Activated CD8-positive, alpha-beta T cell treated with anti-CD3 and anti-CD28 coated beads for 36 hours (primary cell): ENCODE results near the gene KRTAP10-4. TPM values are rescaled to one million over a fixed set of nuclear protein-coding genes. Genes with fewer than 3 reads are reported as not detected.
"Not testable (repeated sequence)": the region's sequence is repeated elsewhere in the genome, so short reads cannot be mapped to it uniquely, and the experiment has no call there.

ENCODE experiments used
- ATAC-seq: fragments of 200-7000 bp; cut with Tn5 transposase; one replicate; pipeline ENCODE4 v1.10.0; 2021; ENCODE audit warnings: mild to moderate bottlenecking, moderate library complexity
- CTCF ChIA-PET: fragments of 350-600 bp; sonication (Branson Sonifier 250); formaldehyde crosslinking; loops from one replicate; lab custom pipeline; 2021; ENCODE audit warnings: antibody characterized with exemption; lab: Charles Lee
- POLR2A ChIA-PET: fragments of 350-600 bp; sonication (Branson Sonifier 250); formaldehyde crosslinking; loops from one replicate; lab custom pipeline; 2021; ENCODE audit warnings: antibody characterized with exemption; lab: Charles Lee
- DNase-seq: peaks from one replicate; pipeline ENCODE4 v3.0.0-alpha.2; 2020
- H3K27ac Mint-ChIP-seq: one replicate; pipeline ENCODE4 v1.8.0; 2021; ENCODE audit warnings: mild to moderate bottlenecking, mixed read lengths
- H3K27me3 Mint-ChIP-seq: one replicate; pipeline ENCODE4 v1.8.0; 2021; ENCODE audit warnings: mixed read lengths
- H3K36me3 Mint-ChIP-seq: one replicate; pipeline ENCODE4 v1.8.0; 2021; ENCODE audit warnings: low read depth, mixed read lengths
- H3K4me1 Mint-ChIP-seq: one replicate; pipeline ENCODE4 v1.8.0; 2021; ENCODE audit warnings: low read depth, mixed read lengths
- H3K4me3 Mint-ChIP-seq: one replicate; pipeline ENCODE4 v1.8.0; 2021; ENCODE audit warnings: mild to moderate bottlenecking, moderate library complexity, mixed read lengths
- H3K9me3 Mint-ChIP-seq: one replicate; pipeline ENCODE4 v1.8.0; 2021; ENCODE audit warnings: mixed read lengths
- intact Hi-C: fragments of 100-400 bp; cut with micrococcal nuclease; formaldehyde crosslinking; loops from one replicate; pipeline ENCODE4 v1.10.0; 2022
- total RNA-seq, 2 experiments: library from RNA; stranded (reverse); gene quantifications; one replicate each; pipeline ENCODE4 v1.2.3, GENCODE V29; 2021
- TF ChIP-seq, protein P1 (sequence below): fragments of 200-600 bp; IDR thresholded peaks from one replicate; pipeline ENCODE4 v1.8.0; 2022; ENCODE audit warnings: antibody characterized with exemption, mild to moderate bottlenecking

The KRTAP10-4 gene
- total RNA-seq, 2 experiments from 2014 or later: not detected

DNA sequence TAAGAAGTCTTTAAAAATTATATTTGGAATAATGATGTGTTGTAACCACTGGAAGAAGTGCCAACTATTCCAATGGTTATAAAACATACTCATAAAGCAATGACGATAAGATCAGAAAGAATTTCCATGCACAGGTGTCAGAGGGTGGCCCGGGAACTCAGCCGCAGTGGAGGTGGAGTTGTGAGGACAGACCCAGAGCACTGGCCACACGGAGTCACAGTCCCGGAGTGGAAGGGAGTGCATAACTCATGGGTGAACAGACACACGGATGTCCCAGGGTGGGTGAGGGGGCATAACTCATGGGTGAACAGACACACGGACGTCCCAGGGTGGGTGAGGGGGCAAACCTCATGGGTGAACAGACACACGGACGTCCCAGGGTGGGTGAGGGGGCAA is 2.5 kb downstream of the KRTAP10-4 start:
- H3K36me3 Mint-ChIP-seq: peaks cover 9% of the 10 kb centered on the region
- ATAC-seq (no peak), DNase-seq (no peak)
- intact Hi-C loops: no loop called here
- no peak overlapping the region for H3K4me3 Mint-ChIP-seq
- H3K27me3 Mint-ChIP-seq: peaks cover 3% of the 10 kb centered on the region
- TF ChIP-seq, protein P1, sequence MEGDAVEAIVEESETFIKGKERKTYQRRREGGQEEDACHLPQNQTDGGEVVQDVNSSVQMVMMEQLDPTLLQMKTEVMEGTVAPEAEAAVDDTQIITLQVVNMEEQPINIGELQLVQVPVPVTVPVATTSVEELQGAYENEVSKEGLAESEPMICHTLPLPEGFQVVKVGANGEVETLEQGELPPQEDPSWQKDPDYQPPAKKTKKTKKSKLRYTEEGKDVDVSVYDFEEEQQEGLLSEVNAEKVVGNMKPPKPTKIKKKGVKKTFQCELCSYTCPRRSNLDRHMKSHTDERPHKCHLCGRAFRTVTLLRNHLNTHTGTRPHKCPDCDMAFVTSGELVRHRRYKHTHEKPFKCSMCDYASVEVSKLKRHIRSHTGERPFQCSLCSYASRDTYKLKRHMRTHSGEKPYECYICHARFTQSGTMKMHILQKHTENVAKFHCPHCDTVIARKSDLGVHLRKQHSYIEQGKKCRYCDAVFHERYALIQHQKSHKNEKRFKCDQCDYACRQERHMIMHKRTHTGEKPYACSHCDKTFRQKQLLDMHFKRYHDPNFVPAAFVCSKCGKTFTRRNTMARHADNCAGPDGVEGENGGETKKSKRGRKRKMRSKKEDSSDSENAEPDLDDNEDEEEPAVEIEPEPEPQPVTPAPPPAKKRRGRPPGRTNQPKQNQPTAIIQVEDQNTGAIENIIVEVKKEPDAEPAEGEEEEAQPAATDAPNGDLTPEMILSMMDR: no peak
- peaks cover 21% of the 10 kb centered on the region for H3K9me3 Mint-ChIP-seq
- POLR2A ChIA-PET: no interaction called here
- CTCF ChIA-PET: no interaction called here
- no peaks in the 10 kb centered on the region for H3K4me1 Mint-ChIP-seq
- no peak overlapping the region for H3K27ac Mint-ChIP-seq

DNA sequence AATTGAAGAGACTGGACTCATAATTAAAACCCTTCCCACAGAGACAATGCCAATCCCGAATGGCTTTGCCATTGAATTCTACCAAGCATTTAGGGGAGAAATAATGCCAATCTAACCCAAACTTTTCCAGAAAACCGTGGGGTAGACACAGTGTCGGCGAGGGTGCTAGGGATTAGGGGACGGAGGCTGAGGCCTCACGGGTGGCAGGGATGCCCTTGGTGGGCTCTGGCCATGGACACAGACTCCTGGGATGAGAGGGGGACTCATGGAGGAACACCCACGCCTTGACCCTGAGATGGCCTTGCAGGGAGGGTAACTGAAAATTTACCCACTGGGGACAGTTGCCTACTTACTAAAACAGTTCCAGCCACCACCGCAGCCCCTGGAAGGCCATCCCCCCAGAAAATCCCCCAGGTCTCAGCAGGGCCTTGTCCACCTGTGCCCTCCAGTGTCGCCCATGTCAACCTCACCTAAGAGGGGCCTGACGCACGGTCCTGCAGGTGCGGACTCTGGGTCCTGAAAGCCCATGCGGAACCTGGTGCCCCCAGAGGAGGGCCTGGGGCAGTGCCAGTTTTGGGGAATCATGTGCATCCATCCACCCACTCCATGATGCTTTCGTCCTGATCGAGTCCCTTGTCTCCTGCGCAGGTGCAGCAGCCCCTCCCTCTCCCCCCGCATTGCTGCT is 5.0 kb downstream of the KRTAP10-4 start:
- no peak overlapping the region for H3K4me3 Mint-ChIP-seq
- TF ChIP-seq, protein P1: no peak
- intact Hi-C loops: no loop called here
- no peak overlapping the region for H3K27ac Mint-ChIP-seq
- no peak for ATAC-seq
- H3K4me1 Mint-ChIP-seq: no peaks in the 10 kb centered on the region
- CTCF ChIA-PET: interaction anchor here (0.6 kb wide), 1 partner anchor 546 kb away, joined by 3 read pairs; no protein-coding TSS in a partner anchor
- peaks cover 9% of the 10 kb centered on the region for H3K36me3 Mint-ChIP-seq
- no peak for DNase-seq
- H3K27me3 Mint-ChIP-seq: peaks cover 3% of the 10 kb centered on the region
- POLR2A ChIA-PET: no interaction called here
- peaks cover 25% of the 10 kb centered on the region for H3K9me3 Mint-ChIP-seq

DNA sequence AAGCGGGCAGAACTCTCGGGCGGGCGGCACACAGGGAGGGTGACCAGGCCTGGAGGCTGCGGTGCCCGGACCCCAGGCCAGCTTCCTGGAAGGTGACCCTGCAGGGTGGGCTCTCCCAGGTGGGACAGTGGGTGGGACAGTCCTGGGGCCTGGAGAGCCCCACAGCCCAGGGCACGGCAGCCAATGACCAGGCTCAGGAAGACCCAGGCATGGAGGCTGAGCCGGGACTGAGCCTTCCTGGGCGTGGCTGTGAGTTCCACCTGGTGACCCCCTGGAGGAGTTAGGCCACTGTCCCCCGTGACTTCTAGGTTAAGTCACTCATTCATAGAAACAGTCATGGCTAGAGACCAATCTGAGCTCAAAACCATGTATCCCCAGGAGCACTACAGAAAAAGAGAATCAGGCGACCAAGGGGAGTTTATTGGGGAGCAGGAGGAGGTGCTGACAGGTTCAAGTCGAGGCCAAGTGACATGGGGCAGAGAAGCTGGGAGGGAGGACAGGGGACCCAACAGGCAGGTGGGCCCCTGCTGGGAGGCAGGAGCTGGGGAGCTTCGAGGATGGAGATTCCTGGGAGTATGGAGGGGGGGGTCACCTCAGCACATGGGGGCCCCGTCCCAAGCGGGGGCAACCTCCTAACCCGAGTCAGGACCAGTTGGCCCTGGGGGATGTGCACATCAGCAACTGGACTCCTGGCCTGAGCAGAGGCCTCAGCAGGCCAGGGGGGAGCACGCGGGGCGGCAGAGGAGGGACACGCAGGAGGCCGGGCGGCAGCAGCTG is 5.7 kb downstream of the KRTAP10-4 start:
- Mint-ChIP-seq H3K4me1 (peaks cover 6% of the 10 kb centered on the region), H3K27ac (no peak overlapping the region), H3K9me3 (peaks cover 25% of the 10 kb centered on the region), H3K27me3 (peaks cover 3% of the 10 kb centered on the region), H3K36me3 (peaks cover 9% of the 10 kb centered on the region), H3K4me3 (no peak overlapping the region)
- TF ChIP-seq, protein P1: no peak
- intact Hi-C loops: no loop called here
- ChIA-PET CTCF (no interaction called here), POLR2A (no interaction called here)
- DNase-seq (no peak), ATAC-seq (no peak)

DNA sequence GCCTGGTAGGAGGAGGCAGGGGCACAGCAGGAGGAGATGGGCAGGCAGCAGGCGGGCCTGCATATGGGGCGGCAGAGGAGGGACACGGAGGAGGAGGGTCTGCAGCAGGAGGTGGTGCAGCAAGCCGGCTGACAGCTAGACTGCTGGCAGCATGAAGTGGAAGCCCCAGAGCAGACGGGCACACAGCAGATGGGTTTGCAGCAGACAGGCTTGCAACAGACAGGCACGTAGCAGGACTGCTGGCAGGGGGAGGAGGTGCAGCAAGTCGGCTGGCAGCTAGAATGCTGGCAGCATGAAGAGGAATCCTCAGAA is 6.3 kb downstream of the KRTAP10-4 start:
- ATAC-seq: no peak
- TF ChIP-seq, protein P1: no peak
- Mint-ChIP-seq H3K9me3 (peaks cover 25% of the 10 kb centered on the region), H3K36me3 (peaks cover 9% of the 10 kb centered on the region), H3K4me1 (peaks cover 6% of the 10 kb centered on the region), H3K27ac (no peak overlapping the region), H3K27me3 (peaks cover 2% of the 10 kb centered on the region), H3K4me3 (no peak overlapping the region)
- intact Hi-C loops: no loop called here
- ChIA-PET POLR2A (no interaction called here), CTCF (no interaction called here)
- DNase-seq: no peak

DNA sequence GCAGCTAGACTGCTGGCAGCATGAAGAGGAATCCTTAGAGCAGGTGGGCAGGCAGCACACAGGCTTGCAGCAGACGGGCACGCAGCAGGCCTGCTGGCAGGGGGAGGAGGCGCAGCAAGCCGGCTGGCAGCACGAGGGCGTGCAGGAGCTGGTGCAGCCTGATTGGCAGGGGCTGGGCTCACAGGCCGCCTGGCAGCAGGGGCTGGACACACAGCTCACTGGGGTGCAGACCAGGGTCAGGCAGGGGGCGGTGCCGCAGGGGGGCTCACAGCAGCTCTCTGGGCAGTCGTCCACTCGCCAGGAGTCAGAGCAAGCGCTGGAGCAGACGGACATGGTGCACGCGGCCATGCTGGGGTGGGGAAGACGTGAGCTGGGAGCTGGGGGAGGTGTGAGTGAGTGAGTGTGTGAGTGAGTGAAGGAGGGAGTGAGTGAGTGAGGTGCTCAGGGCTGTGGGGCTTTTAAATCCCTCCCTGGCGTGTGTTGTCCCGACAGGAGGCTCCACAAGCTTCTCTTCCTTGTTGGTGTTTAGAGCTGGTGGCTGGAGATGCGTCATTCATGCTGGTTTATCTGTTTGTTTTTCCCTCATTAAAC is 6.8 kb downstream of the KRTAP10-4 start, which contains the start of gene KRTAP10-5:
Gene KRTAP10-5, minus strand, starts transcription at position 374 of the 591 bp plus-strand sequence. Its CDS starts 26 bp downstream, at position 348.
- ATAC-seq, H3K4me1 Mint-ChIP-seq, intact Hi-C loops: not testable (repeated sequence)

More for the DNA sequence above, 6.8 kb downstream of the KRTAP10-4 start, which contains the start of gene KRTAP10-5:
- POLR2A ChIA-PET, H3K36me3 Mint-ChIP-seq, H3K27me3 Mint-ChIP-seq, H3K4me3 Mint-ChIP-seq, DNase-seq, H3K27ac Mint-ChIP-seq: not testable (repeated sequence)
- CTCF ChIA-PET: interaction anchor here (1.5 kb wide), 1 partner anchor 162 kb away, joined by 5 read pairs; no protein-coding TSS in a partner anchor
- peaks cover 25% of the 10 kb centered on the region for H3K9me3 Mint-ChIP-seq
